GM21381 (cell line): Measurements from ENCODE around the gene MTCL1.

Experiments
- ATAC-seq: cut with Tn5 transposase; IDR thresholded peaks from one replicate; pipeline ENCODE4 v1.9.1; 2021; ENCODE audit warnings: mild to moderate bottlenecking, moderate library complexity; ENCODE audit not compliant: unreplicated experiment

MTCL1 gene

GRCh38 chr18:8826971-8827370 lies 121.6 kb downstream of the MTCL1 start:
- no peak for ATAC-seq

GRCh38 chr18:8828300-8828699 lies 122.9 kb downstream of the MTCL1 start:
- no peak for ATAC-seq

GRCh38 chr18:8828798-8829197 lies 123.4 kb downstream of the MTCL1 start:
- no peak for ATAC-seq

- ATAC-seq: no peak
Measured at GRCh38 chr18:8830067-8831060, 125.0 kb downstream of the MTCL1 start.

- ATAC-seq: no peak
Measured at GRCh38 chr18:8831112-8831511, 125.8 kb downstream of the MTCL1 start.

- ATAC-seq: no peak
Measured at GRCh38 chr18:8831531-8831930, 126.2 kb downstream of the MTCL1 start.

GRCh38 chr18:8833480-8833879 lies 128.1 kb downstream of the MTCL1 start:
- no peak for ATAC-seq

GRCh38 chr18:8834881-8835280 lies 129.5 kb downstream of the MTCL1 start:
- ATAC-seq: no peak

GRCh38 chr18:8835521-8835953 lies 130.2 kb downstream of the MTCL1 start:
- ATAC-seq: no peak

GRCh38 chr18:8839281-8839680 lies 133.9 kb downstream of the MTCL1 start:
- no peak for ATAC-seq

- ATAC-seq: no peak
Measured at GRCh38 chr18:8841781-8842485, 136.6 kb downstream of the MTCL1 start.

- ATAC-seq: no peak
Measured at GRCh38 chr18:8842506-8842905, 137.2 kb downstream of the MTCL1 start.

GRCh38 chr18:8843005-8843404 lies 137.6 kb downstream of the MTCL1 start:
- ATAC-seq: no peak

GRCh38 chr18:8844721-8845148 lies 139.4 kb downstream of the MTCL1 start:
- ATAC-seq: no peak

GRCh38 chr18:8845506-8845905 lies 140.2 kb downstream of the MTCL1 start:
- ATAC-seq: no peak

- no peak for ATAC-seq
Measured at GRCh38 chr18:8847066-8847755, 141.9 kb downstream of the MTCL1 start.

GRCh38 chr18:8847900-8848299 lies 142.5 kb downstream of the MTCL1 start:
- no peak for ATAC-seq

GRCh38 chr18:8848541-8848940 lies 143.2 kb downstream of the MTCL1 start:
- no peak for ATAC-seq

- ATAC-seq: no peak
Measured at GRCh38 chr18:8849696-8850095, 144.3 kb downstream of the MTCL1 start.

GRCh38 chr18:8851659-8852058 lies 146.3 kb downstream of the MTCL1 start:
- ATAC-seq: no peak

GRCh38 chr18:8854550-8854949 lies 149.2 kb downstream of the MTCL1 start:
- ATAC-seq: no peak
